Measurements from ENCODE around the gene RPTOR.

RPTOR gene

GRCh38 chr17:80852476-80853015, 307.9 kb downstream of the RPTOR start:
- Histone ChIP-seq H3K9me3 (ENCODE audit: control insufficient read depth, low read length) (no peaks in the 10 kb centered on the region), H3K27ac (no peak overlapping the region), H3K36me3 (ENCODE audit: control insufficient read depth, insufficient read depth, low read length) (no peaks in the 10 kb centered on the region), H3K9ac (no peak overlapping the region), H3K4me3 (ENCODE audit: low read depth, low read length) (no peak overlapping the region), H3K27me3 (ENCODE audit: control insufficient read depth, insufficient read depth, low read length) (no peaks in the 10 kb centered on the region), H2AFZ (no peak overlapping the region), H3K4me2 (ENCODE audit: low read length) (no peak overlapping the region), H3K4me1 (no peaks in the 10 kb centered on the region), H3K79me2 (no peaks in the 10 kb centered on the region)
- TF ChIP-seq CTCF (IDR thresholded peaks at IDR 0.05) = no peak

DNA sequence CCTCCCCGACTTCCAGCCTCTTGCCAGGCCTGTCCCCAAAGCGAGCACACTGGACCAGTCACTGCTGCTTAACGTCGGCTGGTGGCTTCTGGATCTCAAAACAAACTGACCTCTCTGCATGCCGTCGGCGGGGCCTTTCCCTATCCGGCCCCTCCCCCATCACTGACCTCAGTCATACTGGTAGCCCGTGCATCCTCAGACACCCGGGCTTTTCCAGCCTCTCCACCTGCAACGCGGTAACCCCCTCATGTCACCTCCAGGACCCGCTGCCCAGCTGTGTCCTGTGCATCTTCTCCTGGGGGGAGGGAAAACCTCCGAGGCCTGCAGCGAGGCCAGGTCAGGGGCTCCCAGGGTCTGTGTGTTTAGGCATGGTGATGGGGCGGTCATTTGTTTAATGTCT, 308.4 kb downstream of the RPTOR start:
- Histone ChIP-seq H3K9me3 (ENCODE audit: control insufficient read depth, low read length) (no peaks in the 10 kb centered on the region), H3K9ac (no peak overlapping the region), H3K27ac (no peak overlapping the region), H3K36me3 (ENCODE audit: control insufficient read depth, insufficient read depth, low read length) (no peaks in the 10 kb centered on the region), H3K4me1 (no peaks in the 10 kb centered on the region), H3K27me3 (ENCODE audit: control insufficient read depth, insufficient read depth, low read length) (no peaks in the 10 kb centered on the region), H3K4me3 (ENCODE audit: low read depth, low read length) (no peak overlapping the region), H3K79me2 (no peaks in the 10 kb centered on the region), H3K4me2 (ENCODE audit: low read length) (no peak overlapping the region), H2AFZ (no peak overlapping the region)
- no peak for TF ChIP-seq CTCF (IDR thresholded peaks at IDR 0.05)

DNA sequence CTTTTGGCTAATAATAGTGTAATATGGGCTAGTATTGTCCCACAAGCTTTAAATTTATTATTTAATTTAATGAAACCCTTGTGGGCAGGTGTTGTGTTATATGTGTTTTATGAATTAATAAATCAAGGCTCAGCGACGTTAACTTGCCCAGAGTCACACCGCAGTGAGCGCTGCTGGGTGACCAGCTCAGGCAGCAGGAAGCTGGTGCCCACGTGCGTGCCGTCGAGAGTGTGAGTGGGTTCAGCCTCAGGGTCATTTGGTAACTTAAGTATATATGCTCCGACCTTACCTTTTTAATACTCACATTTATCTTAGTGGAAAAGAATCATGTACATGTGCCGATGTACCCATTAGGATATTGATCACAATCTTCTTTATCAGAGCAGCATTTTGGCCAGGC, 309.6 kb downstream of the RPTOR start:
- H3K4me1 ChIP-seq = peaks cover under 1% of the 10 kb centered on the region
- no peak overlapping the region for H3K9ac ChIP-seq
- H3K27me3 ChIP-seq (ENCODE audit: control insufficient read depth, insufficient read depth, low read length) = no peaks in the 10 kb centered on the region
- no peaks in the 10 kb centered on the region for H3K79me2 ChIP-seq
- no peaks in the 10 kb centered on the region for H3K9me3 ChIP-seq (ENCODE audit: control insufficient read depth, low read length)
- H3K4me2 ChIP-seq (ENCODE audit: low read length) = no peak overlapping the region
- H3K4me3 ChIP-seq (ENCODE audit: low read depth, low read length) = no peak overlapping the region
- H3K36me3 ChIP-seq (ENCODE audit: control insufficient read depth, insufficient read depth, low read length) = no peaks in the 10 kb centered on the region
- no peak for TF ChIP-seq CTCF (IDR thresholded peaks at IDR 0.05)
- H3K27ac ChIP-seq = no peak overlapping the region
- H2AFZ ChIP-seq = no peak overlapping the region

- Histone ChIP-seq H3K9ac (no peak overlapping the region), H3K27ac (no peak overlapping the region)
- TF ChIP-seq CTCF (IDR thresholded peaks at IDR 0.05) = no peak
Observed at GRCh38 chr17:80855196-80855947, 310.7 kb downstream of the RPTOR start.

More at GRCh38 chr17:80855196-80855947, 310.7 kb downstream of the RPTOR start:
- Histone ChIP-seq H3K4me2 (ENCODE audit: low read length) (no peak overlapping the region), H3K36me3 (ENCODE audit: control insufficient read depth, insufficient read depth, low read length) (no peaks in the 10 kb centered on the region), H3K4me1 (peaks cover 6% of the 10 kb centered on the region), H3K79me2 (no peaks in the 10 kb centered on the region), H3K4me3 (ENCODE audit: low read depth, low read length) (no peak overlapping the region), H3K9me3 (ENCODE audit: control insufficient read depth, low read length) (no peaks in the 10 kb centered on the region), H2AFZ (no peak overlapping the region), H3K27me3 (ENCODE audit: control insufficient read depth, insufficient read depth, low read length) (no peaks in the 10 kb centered on the region)

Data from parathyroid adenoma (tissue), 2 donors.